Measurements from ENCODE around the gene IQSEC1. TPM values are rescaled to one million over a fixed set of nuclear protein-coding genes. Genes with fewer than 3 reads are reported as not detected.

The IQSEC1 gene
- total RNA-seq, 2 experiments from 2014 or later, result 59.5 to 64.6 TPM

- H3K36me3 Mint-ChIP-seq, result peaks cover 10% of the 10 kb centered on the region
- POLR2A ChIA-PET, result no interaction called here
- H3K4me3 Mint-ChIP-seq, result no peak overlapping the region
- no peak overlapping the region for H3K27ac Mint-ChIP-seq
- no peaks in the 10 kb centered on the region for H3K9me3 Mint-ChIP-seq
- peaks cover 43% of the 10 kb centered on the region for H3K4me1 Mint-ChIP-seq
- no peaks in the 10 kb centered on the region for H3K27me3 Mint-ChIP-seq
- ATAC-seq (ENCODE audit: low read depth) (no peak), DNase-seq (no peak)
Observed at GRCh38 chr3:12959410-12959809, 113.8 kb downstream of the IQSEC1 start.

GRCh38 chr3:12957824-12958792, 115.1 kb downstream of the IQSEC1 start:
- POLR2A ChIA-PET, result no interaction called here
- Mint-ChIP-seq H3K4me3 (no peak overlapping the region), H3K9me3 (no peaks in the 10 kb centered on the region), H3K4me1 (peaks cover 32% of the 10 kb centered on the region), H3K27me3 (no peaks in the 10 kb centered on the region), H3K36me3 (peaks cover 10% of the 10 kb centered on the region), H3K27ac (no peak overlapping the region)
- no peak for ATAC-seq (ENCODE audit: low read depth)
- DNase-seq, result no peak

GRCh38 chr3:12957339-12957738, 115.9 kb downstream of the IQSEC1 start:
- H3K9me3 Mint-ChIP-seq, result no peaks in the 10 kb centered on the region
- ATAC-seq (ENCODE audit: low read depth), result no peak
- H3K36me3 Mint-ChIP-seq, result peaks cover 4% of the 10 kb centered on the region
- H3K27ac Mint-ChIP-seq, result no peak overlapping the region
- no peak for DNase-seq
- peaks cover 26% of the 10 kb centered on the region for H3K4me1 Mint-ChIP-seq
- no peak overlapping the region for H3K4me3 Mint-ChIP-seq
- POLR2A ChIA-PET, result no interaction called here
- no peaks in the 10 kb centered on the region for H3K27me3 Mint-ChIP-seq

GRCh38 chr3:12956316-12956660, 116.9 kb downstream of the IQSEC1 start:
- POLR2A ChIA-PET, result no interaction called here
- peaks cover 3% of the 10 kb centered on the region for H3K36me3 Mint-ChIP-seq
- DNase-seq (no peak), ATAC-seq (ENCODE audit: low read depth) (no peak)
- H3K4me3 Mint-ChIP-seq, result no peak overlapping the region
- H3K27me3 Mint-ChIP-seq, result no peaks in the 10 kb centered on the region
- H3K4me1 Mint-ChIP-seq, result peaks cover 23% of the 10 kb centered on the region
- no peak overlapping the region for H3K27ac Mint-ChIP-seq
- no peaks in the 10 kb centered on the region for H3K9me3 Mint-ChIP-seq

GRCh38 chr3:12955651-12956315, 117.4 kb downstream of the IQSEC1 start:
- no peak overlapping the region for H3K4me3 Mint-ChIP-seq
- H3K4me1 Mint-ChIP-seq, result peaks cover 21% of the 10 kb centered on the region
- POLR2A ChIA-PET, result no interaction called here
- peaks cover 3% of the 10 kb centered on the region for H3K36me3 Mint-ChIP-seq
- ATAC-seq (ENCODE audit: low read depth), result no peak
- H3K9me3 Mint-ChIP-seq, result no peaks in the 10 kb centered on the region
- no peaks in the 10 kb centered on the region for H3K27me3 Mint-ChIP-seq
- DNase-seq, result no peak
- H3K27ac Mint-ChIP-seq, result no peak overlapping the region

GRCh38 chr3:12954891-12955650, 118.2 kb downstream of the IQSEC1 start:
- no peaks in the 10 kb centered on the region for H3K27me3 Mint-ChIP-seq
- no peak overlapping the region for H3K4me3 Mint-ChIP-seq
- no peak overlapping the region for H3K27ac Mint-ChIP-seq
- peaks cover 1% of the 10 kb centered on the region for H3K36me3 Mint-ChIP-seq
- ATAC-seq (ENCODE audit: low read depth) (peak; percentile 39), DNase-seq (no peak)
- H3K9me3 Mint-ChIP-seq, result no peaks in the 10 kb centered on the region
- POLR2A ChIA-PET, result no interaction called here
- peaks cover 18% of the 10 kb centered on the region for H3K4me1 Mint-ChIP-seq

- no peak for ATAC-seq (ENCODE audit: low read depth)
- no peak for DNase-seq
- H3K27me3 Mint-ChIP-seq, result no peaks in the 10 kb centered on the region
- peaks cover 22% of the 10 kb centered on the region for H3K4me1 Mint-ChIP-seq
- H3K9me3 Mint-ChIP-seq, result no peaks in the 10 kb centered on the region
- POLR2A ChIA-PET, result no interaction called here
- peaks cover 1% of the 10 kb centered on the region for H3K36me3 Mint-ChIP-seq
- H3K4me3 Mint-ChIP-seq, result no peak overlapping the region
- H3K27ac Mint-ChIP-seq, result no peak overlapping the region
Observed at GRCh38 chr3:12954180-12954579, 119.0 kb downstream of the IQSEC1 start.

- H3K36me3 Mint-ChIP-seq, result peaks cover 1% of the 10 kb centered on the region
- ATAC-seq (ENCODE audit: low read depth), result no peak
- no peak for DNase-seq
- POLR2A ChIA-PET, result no interaction called here
- peaks cover 27% of the 10 kb centered on the region for H3K4me1 Mint-ChIP-seq
- H3K27me3 Mint-ChIP-seq, result no peaks in the 10 kb centered on the region
- H3K4me3 Mint-ChIP-seq, result no peak overlapping the region
- H3K27ac Mint-ChIP-seq, result no peak overlapping the region
- H3K9me3 Mint-ChIP-seq, result no peaks in the 10 kb centered on the region
Observed at GRCh38 chr3:12953201-12953995, 119.8 kb downstream of the IQSEC1 start.

GRCh38 chr3:12952343-12953200, 120.7 kb downstream of the IQSEC1 start:
- Mint-ChIP-seq H3K4me1 (peaks cover 34% of the 10 kb centered on the region), H3K4me3 (no peak overlapping the region), H3K9me3 (no peaks in the 10 kb centered on the region), H3K27ac (no peak overlapping the region), H3K27me3 (no peaks in the 10 kb centered on the region), H3K36me3 (peaks cover 3% of the 10 kb centered on the region)
- POLR2A ChIA-PET, result no interaction called here
- ATAC-seq (ENCODE audit: low read depth) (no peak), DNase-seq (no peak)

- Mint-ChIP-seq H3K4me3 (peak overlapping the region; percentile 37), H3K27ac (no peak overlapping the region), H3K9me3 (no peaks in the 10 kb centered on the region), H3K27me3 (no peaks in the 10 kb centered on the region), H3K4me1 (peaks cover 36% of the 10 kb centered on the region), H3K36me3 (peaks cover 3% of the 10 kb centered on the region)
- DNase-seq (peak; percentile 45), ATAC-seq (ENCODE audit: low read depth) (peak; percentile 94)
- POLR2A ChIA-PET, result no interaction called here
Observed at GRCh38 chr3:12948891-12949711, 124.1 kb downstream of the IQSEC1 start.

- ATAC-seq (ENCODE audit: low read depth), result no peak
Observed at GRCh38 chr3:12948371-12948770, 124.9 kb downstream of the IQSEC1 start.

More at GRCh38 chr3:12948371-12948770, 124.9 kb downstream of the IQSEC1 start:
- Mint-ChIP-seq H3K36me3 (peaks cover 3% of the 10 kb centered on the region), H3K4me1 (peaks cover 36% of the 10 kb centered on the region), H3K27me3 (no peaks in the 10 kb centered on the region), H3K4me3 (no peak overlapping the region), H3K9me3 (no peaks in the 10 kb centered on the region), H3K27ac (no peak overlapping the region)
- POLR2A ChIA-PET, result no interaction called here
- DNase-seq, result no peak
